KMS-11 (cell line): ENCODE results near the gene OR4L1.

ENCODE experiments used
- H2AFZ ChIP-seq: fragments of 200-600 bp; sonication (generic); 2 replicates; pipeline ENCODE4 v1.6.1; 2016; ENCODE audit warnings: antibody characterized with exemption, mixed run types, low read depth
- H3K27ac ChIP-seq: fragments of 200-600 bp; sonication (generic); 2 replicates; pipeline ENCODE4 v1.6.1; 2016; ENCODE audit warnings: mild to moderate bottlenecking, mixed run types
- H3K27me3 ChIP-seq: fragments of 200-600 bp; sonication (generic); 2 replicates; pipeline ENCODE4 v1.6.1; 2017; ENCODE audit warnings: mild to moderate bottlenecking, low read depth, mixed run types, moderate library complexity; ENCODE audit not compliant: insufficient read depth
- H3K36me3 ChIP-seq: fragments of 200-600 bp; sonication (generic); 2 replicates; pipeline ENCODE4 v1.6.1; 2017; ENCODE audit warnings: mild to moderate bottlenecking, mixed run types; ENCODE audit not compliant: insufficient read depth
- H3K4me1 ChIP-seq: fragments of 200-600 bp; sonication (generic); 2 replicates; pipeline ENCODE4 v1.6.1; 2016; ENCODE audit warnings: mild to moderate bottlenecking, low read depth, mixed run types; ENCODE audit not compliant: poor library complexity, severe bottlenecking
- H3K4me2 ChIP-seq: fragments of 200-600 bp; sonication (generic); 2 replicates; pipeline ENCODE4 v1.7.0; 2016; ENCODE audit warnings: mild to moderate bottlenecking, mixed run types
- H3K4me3 ChIP-seq: fragments of 200-600 bp; sonication (generic); IDR thresholded peaks from 2 replicates; pipeline ENCODE4 v1.6.1; 2017; ENCODE audit warnings: low read depth, low read length, mixed read lengths; ENCODE audit not compliant: insufficient read depth
- H3K79me2 ChIP-seq: fragments of 200-600 bp; sonication (generic); 2 replicates; pipeline ENCODE4 v1.6.1; 2016; ENCODE audit warnings: low read depth, mixed run types; ENCODE audit not compliant: insufficient read depth
- H3K9ac ChIP-seq: fragments of 200-600 bp; sonication (generic); 2 replicates; pipeline ENCODE4 v1.6.1; 2016; ENCODE audit warnings: mild to moderate bottlenecking, mixed run types
- H4K20me1 ChIP-seq: fragments of 200-600 bp; sonication (generic); 2 replicates; pipeline ENCODE4 v1.6.1; 2016; ENCODE audit warnings: mild to moderate bottlenecking, mixed run types; ENCODE audit not compliant: insufficient read depth
- CTCF ChIP-seq: fragments of 200-600 bp; sonication (generic); conservative IDR thresholded peaks from 2 replicates; pipeline ENCODE4 v1.6.1; 2017; ENCODE audit warnings: low read depth, mild to moderate bottlenecking, antibody characterized with exemption, low read length, moderate library complexity, mixed read lengths

The OR4L1 gene

GRCh38 chr14:20059745-20060144, at the start of gene OR4L1:
Gene OR4L1 (plus strand): TSS chr14:20060045. CDS start chr14:20060045, 0 bp downstream.
- Histone ChIP-seq H3K79me2 (no peaks in the 10 kb centered on the region), H3K4me3 (no peak within 1 kb of the TSS)
- TF ChIP-seq CTCF, result no peak

GRCh38 chr14:20019257-20019865, 40.5 kb upstream of the OR4L1 start, which contains the start of gene OR4K14:
Gene OR4K14 (minus strand): TSS chr14:20019307. CDS start chr14:20015193, 4,114 bp downstream.
- Histone ChIP-seq H3K4me3 (no peak within 1 kb of the TSS), H4K20me1 (no peaks in the 10 kb centered on the region), H3K27ac (no peak within 1 kb of the TSS), H3K4me2 (no peak within 1 kb of the TSS), H3K79me2 (no peaks in the 10 kb centered on the region), H3K4me1 (no peaks in the 10 kb centered on the region), H2AFZ (no peak within 1 kb of the TSS), H3K36me3 (no peaks in the 10 kb centered on the region), H3K27me3 (no peaks in the 10 kb centered on the region), H3K9ac (no peak within 1 kb of the TSS)
- TF ChIP-seq CTCF, result no peak

More at GRCh38 chr14:20059745-20060144, at the start of gene OR4L1:
- H3K9ac ChIP-seq, result no peak within 1 kb of the TSS
- H3K36me3 ChIP-seq, result no peaks in the 10 kb centered on the region
- H3K27me3 ChIP-seq, result no peaks in the 10 kb centered on the region
- no peaks in the 10 kb centered on the region for H3K4me1 ChIP-seq
- no peak within 1 kb of the TSS for H3K4me2 ChIP-seq
- H4K20me1 ChIP-seq, result no peaks in the 10 kb centered on the region
- H3K27ac ChIP-seq, result no peak within 1 kb of the TSS
- no peak within 1 kb of the TSS for H2AFZ ChIP-seq

GRCh38 chr14:20031058-20031457, 28.8 kb upstream of the OR4L1 start:
- no peak overlapping the region for H3K4me3 ChIP-seq
- no peak overlapping the region for H3K4me2 ChIP-seq
- H3K36me3 ChIP-seq, result no peaks in the 10 kb centered on the region
- H3K79me2 ChIP-seq, result no peaks in the 10 kb centered on the region
- H4K20me1 ChIP-seq, result no peaks in the 10 kb centered on the region
- no peaks in the 10 kb centered on the region for H3K4me1 ChIP-seq
- TF ChIP-seq CTCF, result no peak
- H3K27ac ChIP-seq, result no peak overlapping the region
- H2AFZ ChIP-seq, result no peak overlapping the region
- H3K9ac ChIP-seq, result no peak overlapping the region
- H3K27me3 ChIP-seq, result no peaks in the 10 kb centered on the region

- no peak for TF ChIP-seq CTCF
- Histone ChIP-seq H3K79me2 (no peaks in the 10 kb centered on the region), H2AFZ (no peak overlapping the region), H4K20me1 (no peaks in the 10 kb centered on the region), H3K4me3 (no peak overlapping the region), H3K36me3 (no peaks in the 10 kb centered on the region), H3K4me1 (no peaks in the 10 kb centered on the region), H3K4me2 (no peak overlapping the region), H3K9ac (no peak overlapping the region), H3K27me3 (no peaks in the 10 kb centered on the region), H3K27ac (no peak overlapping the region)
Observed at GRCh38 chr14:20035449-20035848, 24.4 kb upstream of the OR4L1 start.
